ENCODE data around the gene KMT5B.

Gene KMT5B

DNA sequence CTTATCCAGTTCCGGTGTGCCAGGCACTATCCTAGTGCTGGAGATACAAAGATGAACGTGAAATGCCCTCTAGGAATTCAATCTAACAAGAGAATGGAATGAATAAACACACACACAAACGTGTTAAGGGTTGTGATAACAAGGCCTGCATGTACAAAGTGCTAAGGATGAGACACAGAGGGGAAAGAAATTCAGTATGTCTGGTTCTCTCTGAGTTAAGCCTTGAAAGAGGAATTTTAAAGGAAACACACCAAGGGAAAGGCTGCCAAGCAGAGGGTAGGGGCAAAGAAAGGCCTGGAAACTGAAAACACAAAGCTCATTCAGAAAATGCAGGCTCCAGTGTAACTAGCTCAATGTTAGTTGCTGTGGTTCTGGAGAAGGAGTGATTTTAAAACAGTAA, 96.1 kb downstream of the KMT5B start:
- no peak for DNase-seq

DNA sequence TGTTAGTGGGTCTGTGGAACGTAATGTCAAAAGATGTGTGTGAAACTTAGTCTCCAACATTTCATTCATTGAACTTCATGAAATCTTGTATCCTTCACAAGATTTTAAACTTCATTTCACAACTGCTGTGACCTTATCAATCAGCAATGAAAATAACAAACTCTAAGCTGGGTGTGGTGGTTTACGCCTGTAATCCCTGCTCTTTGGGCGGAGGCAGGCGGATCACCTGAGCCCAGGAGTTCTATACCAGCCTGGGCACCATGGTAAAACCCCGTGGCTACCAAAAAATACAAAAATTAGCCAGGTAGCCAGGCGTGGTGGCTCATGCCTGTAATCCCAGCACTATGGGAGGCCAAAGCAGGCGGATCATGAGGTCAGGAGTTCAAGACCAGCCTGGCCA, 97.0 kb downstream of the KMT5B start:
- DNase-seq = no peak

DNA sequence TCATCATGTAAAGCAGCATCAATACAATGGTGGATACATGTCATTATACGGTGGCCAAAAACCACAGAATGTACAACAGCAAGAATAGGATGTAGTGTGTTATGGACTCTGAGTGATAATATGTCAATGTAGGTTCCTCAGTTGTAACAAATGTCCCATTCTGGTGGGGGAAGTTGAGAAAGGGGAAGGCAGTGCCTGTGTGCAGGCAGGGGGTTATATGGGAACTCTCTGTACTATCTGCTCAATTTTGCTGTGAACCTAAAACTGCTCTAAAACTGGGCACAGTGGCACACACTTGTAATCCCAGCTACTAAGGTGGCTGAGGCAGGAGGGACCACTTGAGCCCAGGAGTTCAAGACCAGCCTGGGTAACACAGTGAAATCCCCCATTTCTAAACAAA, 97.8 kb downstream of the KMT5B start:
- no peak for DNase-seq

- DNase-seq = no peak
Observed at GRCh38 chr11:68113986-68114385, 99.1 kb downstream of the KMT5B start.

DNA sequence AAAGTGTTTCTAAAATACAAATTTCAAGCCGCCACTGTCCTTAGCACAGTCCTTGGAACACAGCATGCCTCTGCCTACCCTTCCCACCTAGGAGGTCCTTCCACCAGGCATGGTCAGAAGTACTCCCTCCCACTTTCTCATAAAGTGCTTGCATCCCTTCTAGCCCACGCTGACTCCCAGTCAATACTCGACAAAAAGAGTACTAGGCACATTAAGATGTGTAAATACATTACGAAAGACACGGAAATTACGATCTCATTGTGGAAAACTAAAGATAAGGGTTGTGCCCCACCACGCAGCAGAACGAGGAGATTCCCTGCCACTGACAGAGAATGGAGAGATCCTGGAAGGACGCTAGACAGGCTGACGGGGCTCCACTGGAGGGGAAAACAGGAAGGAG, 105.4 kb downstream of the KMT5B start:
- DNase-seq = no peak

DNA sequence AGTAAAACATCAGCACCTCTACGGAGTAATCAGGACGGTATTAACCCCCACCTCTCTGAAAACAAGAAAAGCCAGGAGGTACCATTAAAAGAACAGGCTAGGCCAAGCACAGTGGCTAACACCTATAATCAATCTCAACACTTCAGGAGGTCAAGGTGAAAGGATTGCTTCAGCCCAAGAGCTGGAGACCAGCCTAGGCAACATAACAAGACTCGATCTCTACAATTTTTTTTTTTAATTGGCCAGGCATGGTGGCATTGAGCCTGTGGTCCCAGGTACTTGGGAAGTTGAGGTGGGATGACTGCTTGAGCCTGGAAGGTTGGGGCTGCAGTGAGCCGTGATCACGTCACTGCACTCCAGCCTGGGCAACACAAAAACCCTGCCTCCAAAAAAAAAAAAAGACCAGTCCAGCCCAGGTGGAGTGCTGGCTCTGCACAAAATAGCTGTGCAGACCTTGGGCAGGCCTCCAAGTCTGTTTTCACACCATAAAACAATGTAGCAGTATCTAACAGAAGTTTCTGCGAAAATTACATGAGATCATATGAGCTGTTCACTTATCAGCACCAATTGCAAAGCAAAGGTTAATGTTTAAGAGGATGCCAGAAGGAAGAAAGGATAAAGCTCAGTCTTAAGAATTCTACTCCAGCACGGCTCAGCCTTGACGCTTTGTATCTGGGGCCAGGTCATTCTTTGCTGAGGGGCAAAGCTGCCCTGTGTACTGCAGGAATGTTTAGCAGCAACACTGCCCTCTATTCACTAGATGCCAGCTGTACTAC, 106.7 kb downstream of the KMT5B start:
- DNase-seq = no peak

All from stimulated activated naive CD4-positive, alpha-beta T cell (primary cell).